Heart right ventricle (tissue), 16 donors: ENCODE results near the gene NHS. TPM values are rescaled to one million over a fixed set of nuclear protein-coding genes. Genes with fewer than 3 reads are reported as not detected.

Experiments used
- ATAC-seq, 8 donors: fragments of 200-7000 bp; cut with Tn5 transposase; one replicate each; pipeline ENCODE4 v1.9.1; 2020; ENCODE audit warnings: mild to moderate bottlenecking in 8 of 8, moderate library complexity in 8 of 8, moderate number of reproducible peaks in 1 of 8
- DNase-seq, 2 donors: peaks; one replicate each; pipeline ENCODE4 v3.0.0-alpha.2; 2020
- H3K27ac ChIP-seq, 10 donors: fragments of 200-600 bp; sonication (generic) in 2 of 10; one replicate each; pipeline versions ENCODE4 v1.5.0 to v1.8.0; 2020 to 2022; ENCODE audit warnings: mild to moderate bottlenecking in 3 of 10
- H3K27me3 ChIP-seq, 7 donors: fragments of 200-600 bp; one replicate each; pipeline ENCODE4 v1.8.0; 2021 to 2022; ENCODE audit warnings: mild to moderate bottlenecking in 2 of 7
- H3K36me3 ChIP-seq, 9 donors: fragments of 200-600 bp; sonication (generic) in 1 of 9; one replicate each; pipeline versions ENCODE4 v1.5.0 to v1.8.0; 2020 to 2022; ENCODE audit warnings: mild to moderate bottlenecking in 2 of 9
- H3K4me1 ChIP-seq, 9 donors: fragments of 200-600 bp; sonication (generic) in 1 of 9; one replicate each; pipeline versions ENCODE4 v1.5.0 to v1.8.0; 2020 to 2022; ENCODE audit warnings: mild to moderate bottlenecking in 4 of 9
- H3K4me3 ChIP-seq, 10 donors: fragments of 200-600 bp; sonication (generic) in 2 of 10; one replicate each; pipeline versions ENCODE4 v1.5.0 to v1.8.0; 2020 to 2022; ENCODE audit warnings: mild to moderate bottlenecking in 7 of 10, moderate library complexity in 2 of 10
- H3K9me3 ChIP-seq, 11 donors: fragments of 200-600 bp in 10 of 11; sonication (generic) in 2 of 11; one replicate each; pipeline versions ENCODE4 v1.5.0 to v1.8.0; 2013 to 2022; ENCODE audit warnings: mild to moderate bottlenecking in 2 of 11, control low read depth in 1 of 11, moderate library complexity in 1 of 11
- CTCF ChIP-seq, 9 donors: fragments of 200-600 bp; sonication (generic) in 2 of 9; IDR thresholded peaks; one replicate each; pipeline versions ENCODE4 v1.5.0 to v1.8.0; 2021 to 2022; ENCODE audit warnings: antibody characterized with exemption in 9 of 9, mild to moderate bottlenecking in 5 of 9, moderate library complexity in 1 of 9
- WGBS, 2 donors: extraction: QIAGEN DNeasy Blood & Tissue Kit; methylation state at CpG; one replicate each; pipeline ENCODE4 v1.1.7; 2013; ENCODE audit warnings: inconsistent platforms in 1 of 2; 5-methylcytosine and 5-hydroxymethylcytosine counted together
- intact Hi-C, 10 donors: fragments of 100-400 bp; cut with DNase I; formaldehyde crosslinking; loops; one replicate each; pipeline versions ENCODE4 v1.11.1 to v1.14.2; 2022
- polyA plus RNA-seq, 2 donors: library from polyadenylated mRNA; stranded (reverse); fragments of 200-250 nt; gene quantifications; one replicate each; pipeline ENCODE4 v1.2.3, GENCODE V29; 2013
- total RNA-seq, 10 donors: library from RNA; stranded (reverse); fragmentation: NEBNext Ultra II Directional in 3 of 10; extraction: Animal tissue kit (Norgen Biotek cat#: 25700) in 3 of 10; gene quantifications; one replicate each; pipeline versions ENCODE4 v1.2.1 to v1.2.4, GENCODE V29; 2021 to 2023
- donor health status: Arrhythmogenic right ventricular cardiomyopathy.
- donor health status: ischemic (EF 13 %, LVEDD 7.1; RV severe dilation, severe dysfunction).
- donor health status: healthy with polysubstance abuse.
- donor health status: DM: no; HTN: yes; CAD: no.
- donor health status: DM: no; HTN: no; CAD: no.
- donor health status: ischemic (EF 25% LVEDD 6.9; RV normal size, moderate dysfunction).
- donor health status: ischemic (EF 25% LVEDD 5.7; RV mildly dilated, moderate dysfunction).
- donor health status: healthy.
- donor health status: DM: yes; HTN: yes; CAD: no.
- donor health status: Ischemic cardiomyopathy.
- donor health status: ischemic (EF 35%, LVEDD 5.7; RV mildly dilated, moderate dysfunction).
- donor health status: nonischemic (EF 11% LVEDD 7.7; RV severe dilation, severe dysfunction).
- donor health status: DM: yes; HTN: yes; CAD: no.
- donor health status: PGD.
- donor health status: ischemic (EF 29% LVEDD 5.4; RV normal size, mild dysfunction).
- donor health status: nonischemic (EF 23%, LVEDD 6.1; RV moderate dilation, normal function).

The NHS gene
- total and polyA plus RNA-seq, 12 donors, result 0.20 to 2.7 (median 1.2) TPM

- peaks cover 0 to 11% (median 0%) of the 10 kb centered on the region in 7 donors for H3K27me3 ChIP-seq
- WGBS, 2 donors, result 56 to 68% methylated on average over 5 of the region's 5 CpGs
- H3K9me3 ChIP-seq, result peaks cover 0 to 6% (median 0%) of the 10 kb centered on the region in 11 donors
- H3K4me3 ChIP-seq, result no peak overlapping the region
- ATAC-seq (no peak), DNase-seq (no peak)
- TF ChIP-seq CTCF (IDR thresholded peaks at IDR 0.05), result no peak
- intact Hi-C loops, result no loop called here
- H3K36me3 ChIP-seq, result no peaks in the 10 kb centered on the region
- H3K27ac ChIP-seq, result no peak overlapping the region
- H3K4me1 ChIP-seq, result no peaks in the 10 kb centered on the region
Observed at GRCh38 chrX:17485391-17485790, 110.4 kb downstream of the NHS start.

- DNase-seq (no peak), ATAC-seq (no peak)
- H3K27me3 ChIP-seq, result peaks cover 0 to 5% (median 0%) of the 10 kb centered on the region in 7 donors
- WGBS, 2 donors, result 59 to 62% methylated on average over 8 of the region's 8 CpGs
- H3K9me3 ChIP-seq, result peaks cover 0 to 12% (median 0%) of the 10 kb centered on the region in 11 donors
- no peak for TF ChIP-seq CTCF (IDR thresholded peaks at IDR 0.05)
- no peaks in the 10 kb centered on the region for H3K4me1 ChIP-seq
- H3K36me3 ChIP-seq, result no peaks in the 10 kb centered on the region
- no peak overlapping the region for H3K27ac ChIP-seq
- intact Hi-C loops, result no loop called here
- H3K4me3 ChIP-seq, result no peak overlapping the region
Observed at GRCh38 chrX:17488036-17488435, 113.0 kb downstream of the NHS start.

- DNase-seq (no peak), ATAC-seq (no peak)
- Histone ChIP-seq H3K9me3 (peaks cover 0 to 8% (median 0%) of the 10 kb centered on the region in 11 donors), H3K27me3 (peaks cover 0 to 11% (median 0%) of the 10 kb centered on the region in 7 donors), H3K36me3 (no peaks in the 10 kb centered on the region), H3K4me3 (no peak overlapping the region), H3K27ac (no peak overlapping the region), H3K4me1 (peaks cover 0 to 5% (median 0%) of the 10 kb centered on the region in 9 donors)
- 74 to 86% methylated on average over 1 of the region's 1 CpG for WGBS, 2 donors
- intact Hi-C loops, result no loop called here
- no peak for TF ChIP-seq CTCF (IDR thresholded peaks at IDR 0.05)
Observed at GRCh38 chrX:17494216-17494615, 119.2 kb downstream of the NHS start.

- no peak overlapping the region for H3K27ac ChIP-seq
- intact Hi-C loops, result no loop called here
- H3K4me1 ChIP-seq, result peaks cover 0 to 5% (median 0%) of the 10 kb centered on the region in 9 donors
- H3K27me3 ChIP-seq, result peaks cover 0 to 15% (median 0%) of the 10 kb centered on the region in 7 donors
- no peak for TF ChIP-seq CTCF (IDR thresholded peaks at IDR 0.05)
- no peaks in the 10 kb centered on the region for H3K36me3 ChIP-seq
- peaks cover 0 to 8% (median 0%) of the 10 kb centered on the region in 11 donors for H3K9me3 ChIP-seq
- DNase-seq (no peak), ATAC-seq (no peak)
- H3K4me3 ChIP-seq, result no peak overlapping the region
- 90 to 91% methylated on average over 2 of the region's 2 CpGs for WGBS, 2 donors
Observed at GRCh38 chrX:17495052-17495451, 120.1 kb downstream of the NHS start.
